ENCODE data around the gene P2RX4. TPM values are rescaled to one million over a fixed set of nuclear protein-coding genes. Genes with fewer than 3 reads are reported as not detected.
"Not testable (repeated sequence)": the region's sequence is repeated elsewhere in the genome, so short reads cannot be mapped to it uniquely, and the experiment has no call there.

The P2RX4 gene
- total RNA-seq, 1 donor = 44.2 TPM

DNA sequence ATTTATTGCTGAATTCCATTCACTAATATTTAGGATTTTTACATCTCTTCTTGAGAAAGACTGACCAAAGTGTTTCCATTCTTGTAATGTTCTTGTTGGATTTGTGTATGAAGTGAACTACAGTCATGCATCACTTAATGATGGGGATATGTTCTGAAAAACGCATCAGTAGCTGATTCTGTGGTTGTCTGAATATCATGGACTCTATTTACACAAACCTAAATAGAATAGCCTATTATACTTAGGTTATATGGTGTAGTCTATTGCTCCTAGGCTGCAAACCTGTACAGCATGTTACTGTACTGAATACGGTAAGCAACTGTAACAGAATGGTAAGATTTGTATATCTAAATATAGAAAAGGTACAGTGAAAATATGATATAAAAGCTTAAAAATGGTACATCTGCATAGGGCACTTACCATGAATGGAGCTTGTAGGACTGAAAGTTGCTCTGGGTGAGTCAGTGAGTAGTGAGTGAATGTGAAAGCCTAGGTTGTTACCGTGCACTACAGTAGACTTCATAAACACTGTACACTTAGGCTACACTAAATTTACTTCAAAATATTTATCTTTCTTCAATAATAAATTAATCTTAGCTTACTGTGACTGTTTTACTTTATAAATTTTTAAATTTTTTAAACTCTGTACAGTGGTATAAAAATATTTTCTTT, 27.6 kb upstream of the P2RX4 start:
- H3K27me3 ChIP-seq (ENCODE audit: insufficient read depth, low read length) = no peaks in the 10 kb centered on the region
- peaks cover 24% of the 10 kb centered on the region for H3K4me1 ChIP-seq (ENCODE audit: insufficient read depth, low read length)
- no peak overlapping the region for H3K4me3 ChIP-seq (ENCODE audit: low read length)
- no peaks in the 10 kb centered on the region for H3K9me3 ChIP-seq (ENCODE audit: low read depth, low read length)

DNA sequence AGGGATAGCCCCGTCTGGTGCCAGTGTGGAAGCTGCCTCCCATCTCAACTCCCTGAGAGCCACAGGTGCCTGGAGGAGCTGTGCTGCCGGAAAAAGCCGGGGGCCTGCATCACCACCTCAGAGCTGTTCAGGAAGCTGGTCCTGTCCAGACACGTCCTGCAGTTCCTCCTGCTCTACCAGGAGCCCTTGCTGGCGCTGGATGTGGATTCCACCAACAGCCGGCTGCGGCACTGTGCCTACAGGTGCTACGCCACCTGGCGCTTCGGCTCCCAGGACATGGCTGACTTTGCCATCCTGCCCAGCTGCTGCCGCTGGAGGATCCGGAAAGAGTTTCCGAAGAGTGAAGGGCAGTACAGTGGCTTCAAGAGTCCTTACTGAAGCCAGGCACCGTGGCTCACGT, 25.5 kb upstream of the P2RX4 start:
- Histone ChIP-seq H3K4me1 (ENCODE audit: insufficient read depth, low read length) (peaks cover 23% of the 10 kb centered on the region), H3K27me3 (ENCODE audit: insufficient read depth, low read length) (no peaks in the 10 kb centered on the region), H3K9me3 (ENCODE audit: low read depth, low read length) (no peaks in the 10 kb centered on the region), H3K4me3 (ENCODE audit: low read length) (no peak overlapping the region)

DNA sequence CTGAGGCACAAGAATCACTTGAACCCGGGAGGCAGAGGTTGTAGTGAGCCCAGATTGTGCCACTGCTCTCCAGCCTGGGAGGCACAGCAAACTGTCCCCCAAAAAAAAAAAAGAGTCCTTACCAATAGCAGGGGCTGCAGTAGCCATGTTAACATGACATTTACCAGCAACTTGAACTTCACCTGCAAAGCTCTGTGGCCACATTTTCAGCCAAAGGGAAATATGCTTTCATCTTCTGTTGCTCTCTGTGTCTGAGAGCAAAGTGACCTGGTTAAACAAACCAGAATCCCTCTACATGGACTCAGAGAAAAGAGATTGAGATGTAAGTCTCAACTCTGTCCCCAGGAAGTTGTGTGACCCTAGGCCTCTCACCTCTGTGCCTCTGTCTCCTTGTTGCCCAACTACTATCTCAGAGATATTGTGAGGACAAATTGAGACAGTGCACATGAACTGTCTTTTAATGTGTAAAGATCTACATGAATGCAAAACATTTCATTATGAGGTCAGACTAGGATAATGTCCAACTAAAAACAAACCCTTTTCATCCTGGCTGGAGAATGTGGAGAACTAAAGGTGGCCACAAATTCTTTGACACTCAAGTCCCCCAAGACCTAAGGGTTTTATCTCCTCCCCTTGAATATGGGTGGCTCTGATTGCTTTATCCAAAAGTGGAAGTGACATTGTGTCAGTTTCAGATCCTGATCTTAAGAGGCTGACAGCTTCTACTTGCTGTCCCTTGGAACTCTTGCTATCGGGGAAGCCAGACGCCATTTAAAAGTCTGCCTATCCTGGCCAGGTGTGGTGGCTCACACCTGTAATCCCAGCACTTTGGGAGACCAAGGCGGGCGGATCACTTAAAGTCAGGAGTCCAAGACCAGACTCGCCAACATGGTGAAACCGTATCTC, 24.7 kb upstream of the P2RX4 start:
- Histone ChIP-seq H3K4me1 (ENCODE audit: insufficient read depth, low read length) (peaks cover 23% of the 10 kb centered on the region), H3K4me3 (ENCODE audit: low read length) (no peak overlapping the region)

DNA sequence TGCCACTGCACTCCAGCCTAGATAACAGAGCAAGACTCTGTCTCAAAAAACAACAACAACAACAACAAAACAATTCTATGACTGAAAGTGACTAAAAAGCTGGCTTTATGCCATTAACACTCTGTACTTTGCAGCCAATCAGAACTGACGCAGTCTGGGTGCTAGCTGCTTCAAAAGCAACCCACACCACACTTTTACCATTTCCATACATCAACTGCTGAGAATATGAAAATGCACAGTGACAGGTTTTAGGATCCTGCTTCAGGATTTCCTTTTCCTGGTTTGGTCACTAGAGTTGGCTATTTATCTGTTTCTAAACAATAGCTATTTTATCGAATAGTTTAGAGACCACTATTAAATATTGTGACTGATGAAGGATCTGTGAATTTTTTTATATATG, 23.1 kb upstream of the P2RX4 start:
- H3K4me1 ChIP-seq (ENCODE audit: insufficient read depth, low read length) = peaks cover 35% of the 10 kb centered on the region
- H3K27me3 ChIP-seq (ENCODE audit: insufficient read depth, low read length) = no peaks in the 10 kb centered on the region
- no peaks in the 10 kb centered on the region for H3K9me3 ChIP-seq (ENCODE audit: low read depth, low read length)
- no peak overlapping the region for H3K4me3 ChIP-seq (ENCODE audit: low read length)

More for the DNA sequence above, 24.7 kb upstream of the P2RX4 start:
- Histone ChIP-seq H3K27me3 (ENCODE audit: insufficient read depth, low read length) (no peaks in the 10 kb centered on the region), H3K9me3 (ENCODE audit: low read depth, low read length) (no peaks in the 10 kb centered on the region)

DNA sequence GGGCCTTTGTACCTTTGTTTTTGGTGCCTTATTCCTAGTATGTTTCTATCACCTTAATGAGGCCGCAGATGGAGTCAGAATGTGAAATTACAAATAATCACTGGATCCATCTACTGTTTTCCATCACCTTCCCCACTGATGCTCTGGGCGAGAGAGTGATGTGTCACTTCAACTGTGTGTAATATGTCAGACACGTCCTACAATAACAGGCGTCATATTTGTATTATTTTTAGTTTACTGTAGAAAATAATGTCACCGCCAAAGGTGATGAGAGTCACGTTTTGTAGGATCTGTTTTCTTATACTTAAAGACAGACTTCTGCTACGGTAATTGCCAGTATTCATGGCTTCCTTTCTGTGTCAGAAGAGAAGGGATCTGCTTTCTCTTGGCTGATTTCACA, 22.4 kb upstream of the P2RX4 start:
- H3K4me1 ChIP-seq (ENCODE audit: insufficient read depth, low read length) = peaks cover 35% of the 10 kb centered on the region
- H3K4me3 ChIP-seq (ENCODE audit: low read length) = no peak overlapping the region
- no peaks in the 10 kb centered on the region for H3K9me3 ChIP-seq (ENCODE audit: low read depth, low read length)
- no peaks in the 10 kb centered on the region for H3K27me3 ChIP-seq (ENCODE audit: insufficient read depth, low read length)

DNA sequence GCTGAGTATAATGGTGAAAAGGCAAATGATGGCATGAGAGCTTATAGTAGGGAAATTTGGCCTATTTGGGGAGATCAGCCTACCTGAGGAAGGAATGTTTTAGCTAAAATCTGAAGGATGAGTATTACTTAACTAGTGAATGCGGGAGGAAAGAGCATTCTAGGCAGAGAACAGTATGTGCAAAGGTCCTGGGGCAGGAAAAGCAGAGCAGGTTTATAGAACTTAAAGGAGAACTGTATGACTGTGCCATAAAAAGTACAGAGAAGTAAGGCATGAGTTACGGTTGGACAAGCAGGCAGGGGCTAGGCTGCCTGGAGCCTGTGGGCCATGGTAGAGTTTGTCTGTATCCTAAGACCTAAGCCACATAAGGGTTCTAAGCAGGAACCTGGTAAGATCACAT, 21.7 kb upstream of the P2RX4 start:
- peaks cover 35% of the 10 kb centered on the region for H3K4me1 ChIP-seq (ENCODE audit: insufficient read depth, low read length)
- H3K4me3 ChIP-seq (ENCODE audit: low read length) = no peak overlapping the region
- no peaks in the 10 kb centered on the region for H3K9me3 ChIP-seq (ENCODE audit: low read depth, low read length)
- no peaks in the 10 kb centered on the region for H3K27me3 ChIP-seq (ENCODE audit: insufficient read depth, low read length)

DNA sequence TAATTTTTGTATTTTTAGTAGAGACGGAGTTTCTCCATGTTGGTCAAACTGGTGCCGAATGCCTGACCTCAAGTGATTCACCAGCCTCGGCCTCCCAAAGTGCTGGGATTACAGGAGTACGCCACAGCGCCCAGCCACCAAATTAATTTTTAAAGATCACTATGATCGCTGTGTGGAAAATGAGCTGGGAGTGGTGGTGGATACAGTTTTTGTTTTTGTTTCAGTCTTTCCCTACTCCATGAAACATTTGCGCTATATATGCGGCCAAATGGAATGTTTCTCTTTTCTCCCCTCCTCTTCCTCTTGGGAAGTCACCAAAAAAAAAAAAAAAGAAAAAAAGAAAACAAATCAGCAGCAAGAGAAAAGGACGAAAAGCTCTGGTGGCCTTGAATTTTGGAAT, 20.8 kb upstream of the P2RX4 start:
- H3K27me3 ChIP-seq (ENCODE audit: insufficient read depth, low read length) = no peaks in the 10 kb centered on the region
- H3K4me1 ChIP-seq (ENCODE audit: insufficient read depth, low read length) = peaks cover 35% of the 10 kb centered on the region
- no peaks in the 10 kb centered on the region for H3K9me3 ChIP-seq (ENCODE audit: low read depth, low read length)
- no peak overlapping the region for H3K4me3 ChIP-seq (ENCODE audit: low read length)

DNA sequence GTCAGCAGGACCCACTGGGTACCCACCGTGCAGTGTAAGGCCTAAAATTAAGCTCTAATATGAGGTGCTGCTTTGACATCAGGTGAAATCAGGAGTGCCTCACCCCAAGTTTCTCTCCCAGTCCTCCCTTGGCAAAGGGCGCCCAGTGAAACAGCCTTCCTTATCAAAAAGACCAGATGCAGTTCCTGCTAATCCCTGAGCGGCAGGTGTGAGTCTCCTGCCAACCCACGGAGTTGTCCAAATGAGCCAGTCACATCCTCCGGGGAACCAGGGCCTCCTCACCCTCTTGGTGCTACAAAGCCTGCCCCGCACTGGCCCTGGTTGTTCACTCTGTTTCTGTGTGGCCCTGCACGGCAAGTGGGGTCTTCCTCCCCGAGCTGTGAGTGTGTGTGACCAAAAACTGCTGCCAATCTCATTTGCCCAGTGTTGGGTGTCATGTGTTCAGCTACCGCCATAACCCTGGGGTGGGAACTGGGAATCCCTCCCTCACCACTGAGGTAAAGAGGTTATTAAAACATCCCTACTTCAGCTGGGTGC, 20.2 kb upstream of the P2RX4 start:
- Histone ChIP-seq H3K4me3 (ENCODE audit: low read length) (no peak overlapping the region), H3K27me3 (ENCODE audit: insufficient read depth, low read length) (no peaks in the 10 kb centered on the region), H3K4me1 (ENCODE audit: insufficient read depth, low read length) (peaks cover 30% of the 10 kb centered on the region)

DNA sequence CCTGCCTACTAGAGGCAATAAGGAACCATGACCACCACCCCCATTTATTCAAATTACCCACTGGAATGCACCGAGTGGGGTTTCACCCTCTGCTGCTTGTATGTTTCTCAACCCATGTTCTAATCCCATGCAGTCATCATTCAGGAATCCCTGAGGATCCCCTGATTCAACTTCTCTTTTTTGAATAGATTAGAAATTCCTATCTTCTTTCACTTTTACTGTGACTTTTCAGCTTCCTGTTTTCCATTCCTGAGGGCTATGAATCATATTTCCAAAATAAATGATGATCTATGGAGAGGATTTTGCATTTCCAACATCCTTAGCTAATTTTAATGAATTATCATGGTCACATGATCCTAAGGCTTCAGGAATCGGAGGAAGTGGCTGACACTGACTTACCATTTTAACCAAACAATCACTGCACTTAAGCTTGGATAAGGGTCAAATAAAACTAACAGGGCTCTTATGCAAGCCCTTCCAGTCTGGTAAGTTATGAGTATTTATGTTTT, 19.4 kb upstream of the P2RX4 start:
- H3K4me3 ChIP-seq (ENCODE audit: low read length) = no peak overlapping the region
- no peaks in the 10 kb centered on the region for H3K27me3 ChIP-seq (ENCODE audit: insufficient read depth, low read length)
- no peaks in the 10 kb centered on the region for H3K9me3 ChIP-seq (ENCODE audit: low read depth, low read length)
- H3K4me1 ChIP-seq (ENCODE audit: insufficient read depth, low read length) = peaks cover 21% of the 10 kb centered on the region

More for the DNA sequence above, 20.2 kb upstream of the P2RX4 start:
- no peaks in the 10 kb centered on the region for H3K9me3 ChIP-seq (ENCODE audit: low read depth, low read length)

DNA sequence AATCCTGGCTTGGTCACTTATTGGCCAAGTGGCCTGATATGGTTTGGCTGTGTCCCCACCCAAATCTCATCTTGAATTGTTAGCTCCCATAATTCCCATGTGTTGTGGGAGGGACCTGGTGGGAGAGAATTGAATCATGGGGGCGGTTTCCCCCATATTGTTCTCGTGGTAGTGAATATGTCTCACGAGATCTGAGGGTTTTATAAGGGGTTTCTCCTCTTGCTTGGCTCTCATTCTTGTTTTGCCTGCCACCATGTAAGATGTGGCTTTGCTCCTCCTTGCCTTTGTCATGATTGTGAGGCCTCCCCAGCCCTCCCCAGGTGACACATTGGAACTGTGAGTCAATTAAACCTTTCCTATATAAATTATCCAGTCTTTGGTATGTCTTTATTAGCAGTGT, 18.8 kb upstream of the P2RX4 start:
- no peak overlapping the region for H3K4me3 ChIP-seq (ENCODE audit: low read length)
- no peaks in the 10 kb centered on the region for H3K9me3 ChIP-seq (ENCODE audit: low read depth, low read length)
- peaks cover 16% of the 10 kb centered on the region for H3K4me1 ChIP-seq (ENCODE audit: insufficient read depth, low read length)
- no peaks in the 10 kb centered on the region for H3K27me3 ChIP-seq (ENCODE audit: insufficient read depth, low read length)

DNA sequence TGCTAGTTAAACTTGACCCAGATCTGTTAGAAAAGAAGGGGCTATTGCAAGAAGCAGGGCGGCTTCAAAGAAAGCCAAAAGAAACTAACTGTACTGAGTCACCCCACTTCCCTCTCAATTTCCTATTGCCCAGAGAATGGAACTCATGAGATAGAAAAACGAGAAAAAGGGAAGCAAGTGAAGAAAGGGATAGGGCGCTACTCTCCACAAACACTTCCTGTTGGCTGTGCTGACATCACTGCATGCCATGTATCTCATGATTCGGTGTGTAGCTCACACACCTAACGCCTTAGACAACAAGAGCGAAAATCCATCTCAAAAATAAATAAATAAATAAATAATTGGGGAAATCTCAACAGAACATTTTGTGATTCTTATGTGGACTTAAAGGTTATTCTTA, 13.0 kb upstream of the P2RX4 start:
- no peaks in the 10 kb centered on the region for H3K27me3 ChIP-seq (ENCODE audit: insufficient read depth, low read length)

DNA sequence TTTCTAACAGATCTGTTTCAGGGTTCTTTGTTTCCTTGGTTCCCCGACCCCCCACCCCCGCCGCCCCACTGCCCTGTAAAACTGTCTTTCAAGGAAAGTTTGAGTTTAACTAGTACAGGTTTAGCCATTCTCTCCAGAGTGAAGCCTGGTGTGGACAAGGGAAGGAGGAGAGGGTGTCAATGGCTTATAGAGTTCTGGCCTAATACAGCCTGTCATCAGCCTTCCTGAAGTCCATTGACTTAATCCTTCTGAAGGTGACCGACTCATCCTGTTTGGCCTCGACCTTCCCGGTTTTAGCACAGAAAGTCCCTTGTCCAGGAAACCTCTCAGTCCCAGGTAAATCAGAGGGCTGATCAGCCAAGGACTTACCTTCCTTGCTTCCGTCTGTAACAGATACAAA, 11.0 kb upstream of the P2RX4 start:
- Histone ChIP-seq H3K4me3 (ENCODE audit: low read length) (no peak overlapping the region), H3K27me3 (ENCODE audit: insufficient read depth, low read length) (no peaks in the 10 kb centered on the region), H3K9me3 (ENCODE audit: low read depth, low read length) (no peaks in the 10 kb centered on the region), H3K4me1 (ENCODE audit: insufficient read depth, low read length) (peaks cover 16% of the 10 kb centered on the region)

More for the DNA sequence above, 13.0 kb upstream of the P2RX4 start:
- Histone ChIP-seq H3K4me3 (ENCODE audit: low read length) (no peak overlapping the region), H3K4me1 (ENCODE audit: insufficient read depth, low read length) (peaks cover 16% of the 10 kb centered on the region), H3K9me3 (ENCODE audit: low read depth, low read length) (no peaks in the 10 kb centered on the region)

DNA sequence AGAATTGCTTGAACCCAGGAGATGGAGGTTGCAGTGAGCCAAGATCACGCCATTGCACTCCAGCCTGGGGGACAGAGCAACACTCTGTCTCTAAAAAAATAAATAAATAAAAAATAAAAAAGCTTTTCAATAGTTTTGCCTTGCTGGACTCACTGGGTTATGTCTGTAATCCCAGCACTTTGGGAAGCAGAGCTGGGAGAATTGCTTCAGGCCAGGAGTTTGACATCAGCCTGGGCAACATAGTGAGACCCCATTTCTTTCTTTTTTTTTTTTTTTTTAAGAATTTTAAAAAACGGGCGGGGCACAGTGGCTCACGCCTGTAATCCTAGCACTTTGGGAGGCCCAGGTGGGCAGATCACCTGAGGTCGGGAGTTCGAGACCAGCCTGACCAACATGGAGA, 8.8 kb upstream of the P2RX4 start:
- not testable (repeated sequence) for H3K27me3 ChIP-seq (ENCODE audit: insufficient read depth, low read length); H3K9me3 ChIP-seq (ENCODE audit: low read depth, low read length); H3K4me3 ChIP-seq (ENCODE audit: low read length)
- peaks cover 16% of the 10 kb centered on the region for H3K4me1 ChIP-seq (ENCODE audit: insufficient read depth, low read length)

DNA sequence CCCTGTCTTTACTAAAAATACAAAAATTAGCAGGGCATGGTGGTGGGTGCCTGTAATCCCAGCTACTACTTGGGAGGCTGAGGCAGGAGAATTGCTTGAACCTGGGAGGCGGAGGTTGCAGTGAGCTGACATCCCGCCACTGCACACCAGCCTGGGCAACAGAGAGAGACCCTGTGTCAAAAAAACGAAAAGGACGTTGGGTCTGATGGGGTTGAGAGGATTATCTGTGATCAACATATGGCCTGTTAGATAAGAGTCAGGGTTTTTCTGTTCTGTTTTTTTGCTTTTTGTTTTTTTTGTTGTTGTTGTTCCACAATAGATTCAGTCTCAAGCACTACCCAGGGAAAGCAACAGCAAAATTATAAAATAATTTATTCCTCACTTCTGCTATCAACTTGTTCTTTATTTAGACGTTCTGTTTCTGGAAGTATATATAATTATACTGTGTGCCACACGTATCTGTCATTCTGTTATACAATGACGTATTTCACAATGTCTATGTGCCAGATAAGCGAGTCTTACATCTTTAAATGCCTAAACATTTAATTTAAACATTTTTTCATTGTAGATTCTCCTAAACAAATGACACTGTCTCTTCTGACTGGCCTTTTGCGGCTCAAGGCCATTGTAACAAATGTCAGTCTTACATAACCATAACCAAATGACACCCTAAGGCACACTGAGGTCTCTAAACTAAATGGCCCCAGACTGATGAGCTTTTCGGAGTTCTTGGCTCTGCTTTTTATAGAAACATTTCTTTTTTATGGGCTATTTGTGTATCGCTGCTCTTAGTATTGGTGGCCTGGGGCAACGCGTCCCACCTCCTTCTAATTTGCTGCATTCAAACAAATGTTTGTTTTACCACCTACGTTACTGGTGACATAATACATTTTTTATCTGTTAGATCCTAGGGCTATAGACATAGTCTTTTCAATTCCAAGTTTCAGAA, 7.2 kb upstream of the P2RX4 start:
- Histone ChIP-seq H3K4me1 (ENCODE audit: insufficient read depth, low read length) (peaks cover under 1% of the 10 kb centered on the region), H3K27me3 (ENCODE audit: insufficient read depth, low read length) (no peaks in the 10 kb centered on the region), H3K4me3 (ENCODE audit: low read length) (no peak overlapping the region), H3K9me3 (ENCODE audit: low read depth, low read length) (no peaks in the 10 kb centered on the region)

Measured in mononuclear cell (primary cell).